Activated CD8-positive, alpha-beta memory T cell treated with anti-CD3 and anti-CD28 coated beads, Interleukin-2, amount 50 U/mL, for 24 hours (primary cell): Measurements from ENCODE around the gene DCTN3.

Experiments
- DNase-seq: peaks from one replicate; pipeline ENCODE4 v3.0.0-alpha.2; 2020; ENCODE audit errors: extremely low read depth

The DCTN3 gene

GRCh38 chr9:34573599-34574325 lies 46.5 kb downstream of the DCTN3 start:
- no peak for DNase-seq

- no peak for DNase-seq
These were observed 47.7 kb downstream of the DCTN3 start for GRCh38 chr9:34572628-34573027.

DNA sequence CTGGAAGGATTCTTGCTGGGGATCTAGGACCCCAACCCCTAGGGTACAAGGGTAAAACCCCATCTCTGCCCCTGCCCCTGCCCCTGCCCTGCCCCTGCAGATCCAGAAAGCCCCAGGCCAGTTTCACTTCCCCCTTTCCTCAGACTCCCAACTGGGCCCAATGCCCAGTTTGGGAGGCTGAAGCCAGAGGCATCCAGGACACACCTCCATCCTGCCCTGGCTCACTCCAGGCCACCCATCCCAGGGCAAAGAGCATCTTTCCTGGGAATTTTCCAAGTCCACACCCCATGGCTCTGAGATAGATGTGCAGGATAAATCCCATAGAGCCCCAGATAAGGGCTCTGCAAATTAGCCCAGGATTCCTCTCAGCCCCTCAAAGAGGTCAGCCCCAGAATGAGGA lies 48.2 kb downstream of the DCTN3 start:
- DNase-seq, result no peak

GRCh38 chr9:34571481-34571810 lies 48.8 kb downstream of the DCTN3 start:
- no peak for DNase-seq

DNA sequence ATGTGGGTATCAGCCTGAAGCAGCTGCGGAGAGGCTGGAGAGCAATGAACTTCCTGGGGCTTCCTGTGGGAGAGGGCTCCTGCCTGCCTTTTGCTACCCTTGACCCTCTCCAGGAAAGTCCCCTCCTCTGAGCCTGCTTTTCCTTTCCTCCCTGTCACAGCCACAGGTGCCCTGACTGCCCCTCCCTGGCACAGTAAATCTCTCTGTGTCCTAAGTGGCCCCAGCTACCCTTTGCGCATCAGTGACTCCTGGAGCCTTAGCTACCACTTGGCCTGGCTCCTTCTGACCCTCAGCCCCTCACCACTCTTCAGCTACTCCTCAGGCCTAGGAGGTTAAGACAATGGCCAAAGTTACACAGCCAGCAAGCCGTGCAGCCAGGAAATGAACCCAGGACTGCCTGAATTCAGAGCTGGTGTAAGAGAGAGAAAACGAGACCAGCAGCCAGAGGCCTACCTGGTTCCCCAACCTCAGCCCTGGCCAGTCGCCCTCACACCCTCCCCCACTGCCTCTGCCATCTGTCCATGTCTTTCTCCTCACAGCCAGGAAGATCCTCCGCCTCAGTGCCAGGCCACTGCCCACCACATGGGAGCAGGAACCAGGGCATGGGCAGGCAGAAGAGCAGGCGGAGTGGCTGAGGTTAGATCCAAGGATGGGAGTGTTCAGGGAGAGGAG lies 49.4 kb downstream of the DCTN3 start:
- no peak for DNase-seq

DNA sequence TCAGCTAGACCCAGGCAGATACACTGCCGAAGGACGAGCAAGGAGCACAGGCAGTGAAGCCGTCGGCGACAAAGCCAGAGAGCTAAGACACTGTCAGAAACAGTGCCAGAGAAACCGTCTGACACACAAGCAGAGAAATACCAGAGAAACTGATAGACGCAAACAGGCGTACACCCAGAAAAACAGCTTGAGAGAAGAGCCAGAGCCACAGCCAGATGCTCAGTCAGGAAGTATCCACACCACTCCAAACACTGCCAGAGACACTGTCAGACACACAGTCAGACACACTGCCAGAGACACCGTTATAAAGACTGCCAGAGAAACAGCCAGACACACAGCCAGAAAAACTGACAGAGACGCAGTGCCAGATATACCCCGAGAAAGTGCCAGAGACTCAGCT lies 49.9 kb downstream of the DCTN3 start:
- no peak for DNase-seq

GRCh38 chr9:34568774-34569173 lies 51.5 kb downstream of the DCTN3 start:
- no peak for DNase-seq

DNA sequence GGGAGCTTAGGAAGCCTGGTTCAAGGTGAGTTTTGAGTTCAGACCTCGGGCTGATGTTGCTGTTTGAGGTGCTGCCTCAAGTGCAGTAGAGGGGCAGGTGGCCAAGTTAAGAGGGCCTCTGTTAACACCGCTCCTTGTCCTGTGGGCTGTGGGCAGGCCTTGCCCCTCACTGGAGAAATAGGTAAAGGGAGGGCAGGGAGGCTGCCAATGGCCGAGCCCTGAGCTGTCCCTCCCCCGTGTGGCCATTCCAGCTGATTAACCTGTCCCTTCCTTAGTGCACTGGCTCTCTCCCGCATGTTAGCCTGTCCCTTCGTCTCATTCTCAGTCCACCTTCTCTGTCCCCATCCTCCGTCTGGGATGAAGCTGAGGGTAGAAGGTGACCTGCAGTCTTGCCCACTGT lies 52.2 kb downstream of the DCTN3 start:
- DNase-seq, result no peak

- DNase-seq, result no peak
These were observed 53.3 kb downstream of the DCTN3 start for GRCh38 chr9:34566972-34567371.

DNA sequence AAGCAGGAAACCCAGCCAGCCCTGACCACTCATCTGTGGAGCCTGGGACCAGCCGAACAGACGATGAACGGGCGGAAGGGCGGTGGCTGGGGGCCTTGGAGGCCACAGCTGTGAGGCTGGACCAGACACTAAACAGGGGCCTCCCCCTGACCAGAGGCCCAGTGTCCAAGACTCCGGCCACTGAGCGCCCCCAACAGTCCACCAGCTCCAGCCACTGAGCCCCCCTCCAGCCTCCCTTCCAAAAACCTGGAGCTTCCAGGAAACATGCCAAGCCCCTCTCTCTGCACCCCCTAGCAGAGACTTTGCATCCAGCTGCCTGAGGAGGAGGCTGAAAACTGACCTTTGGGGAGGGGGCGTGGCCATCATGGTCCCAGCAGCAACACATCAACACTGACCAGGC lies 54.0 kb downstream of the DCTN3 start:
- DNase-seq, result no peak

GRCh38 chr9:34565856-34566255 lies 54.4 kb downstream of the DCTN3 start:
- DNase-seq, result no peak

- DNase-seq, result no peak
These were observed 55.7 kb downstream of the DCTN3 start for GRCh38 chr9:34564617-34565016.
